Prostate gland (tissue), 2 donors: ENCODE data around the gene ANXA6.

Experiments
- CTCF ChIP-seq, 4 experiments: fragments of 200-600 bp in 2 of 4; fragments of 450-650 bp in 2 of 4; sonication (generic) in 2 of 4; IDR thresholded peaks; 1 replicate in 3 of 4; 2 replicates in 1 of 4; pipeline ENCODE4 v1.5.1; 2016 to 2019; ENCODE audit warnings: antibody characterized with exemption in 4 of 4, mild to moderate bottlenecking in 2 of 4, moderate library complexity in 2 of 4
- POLR2AphosphoS5 ChIP-seq: sonication (generic); formaldehyde crosslinking; IDR thresholded peaks from one replicate; pipeline ENCODE4 v1.6.1; 2017; ENCODE audit warnings: antibody characterized with exemption

GRCh38 chr5:151105561-151105960 is 52.0 kb downstream of the ANXA6 start:
- TF ChIP-seq CTCF (IDR thresholded peaks at IDR 0.05) (no peak), POLR2AphosphoS5 (no peak)
